Thoracic aorta (tissue), 2 donors: ENCODE results near the gene EPHA4. TPM values are rescaled to one million over a fixed set of nuclear protein-coding genes. Genes with fewer than 3 reads are reported as not detected.

Experiments used
- ATAC-seq: fragments of 150-250 bp; one replicate; pipeline ENCODE4 v1.8.0; 2017; ENCODE audit warnings: low read depth; ENCODE audit not compliant: insufficient number of reproducible peaks, low FRiP score
- DNase-seq: peaks from one replicate; pipeline ENCODE4 v3.0.0-alpha.2; 2020; ENCODE audit warnings: low spot score
- H3K27ac ChIP-seq, 2 donors: fragments of 200-600 bp; sonication (generic); 1 replicate in 1 of 2; 2 replicates in 1 of 2; pipeline ENCODE4 v1.5.1; 2016; ENCODE audit warnings: mild to moderate bottlenecking in 2 of 2, moderate library complexity in 2 of 2
- H3K27me3 ChIP-seq: fragments of 200-600 bp; sonication (generic); replicated peaks from 2 replicates; pipeline ENCODE4 v1.6.0; 2016; ENCODE audit warnings: mild to moderate bottlenecking; ENCODE audit not compliant: insufficient read depth
- H3K36me3 ChIP-seq: fragments of 200-600 bp; sonication (generic); one replicate; pipeline ENCODE4 v1.5.1; 2016
- H3K4me1 ChIP-seq, 2 donors: fragments of 200-600 bp; sonication (generic); 1 replicate in 1 of 2; 2 replicates in 1 of 2; pipeline versions ENCODE4 v1.5.1 to v1.6.0; 2016; ENCODE audit warnings: low read depth in 2 of 2, mild to moderate bottlenecking in 1 of 2; ENCODE audit not compliant: control insufficient read depth in 1 of 2
- H3K4me3 ChIP-seq: fragments of 200-600 bp; sonication (generic); 2 replicates; pipeline ENCODE4 v1.5.1; 2016; ENCODE audit warnings: mild to moderate bottlenecking
- H3K9me3 ChIP-seq: fragments of 200-600 bp; sonication (generic); 2 replicates; pipeline ENCODE4 v1.5.1; 2016
- total RNA-seq, 2 donors: library from RNA; depleted of rRNA; stranded (reverse); fragments of >200 nt; gene quantifications; one replicate each; pipeline versions ENCODE4 v1.1.0 to v1.2.3, GENCODE V29; 2016
- TF ChIP-seq, protein P1 (sequence below): fragments of 200-600 bp; sonication (generic); IDR thresholded peaks from one replicate; pipeline ENCODE4 v1.5.1; 2019; ENCODE audit warnings: antibody characterized with exemption

Gene EPHA4
- total RNA-seq, 2 donors from 2014 or later: 20.4 to 53.3 TPM

DNA sequence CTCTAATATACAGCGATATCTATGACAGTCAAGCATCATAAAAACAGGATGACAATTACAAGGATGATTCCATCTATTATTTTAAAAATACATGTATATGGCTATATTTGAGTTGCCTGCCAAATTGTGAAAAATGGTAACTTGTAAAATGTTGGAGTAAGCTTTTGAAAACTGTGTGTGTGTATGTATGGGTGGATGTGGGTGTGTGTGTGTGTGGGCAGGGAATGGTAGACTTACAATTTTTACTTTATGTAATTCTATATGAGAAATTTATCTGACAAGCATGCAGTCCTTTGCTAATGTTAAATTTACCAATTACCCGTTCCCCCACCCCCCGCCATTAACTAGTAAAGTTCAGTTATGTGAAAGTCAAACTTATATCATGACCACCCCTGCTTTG, 14.0 kb downstream of the EPHA4 start:
- no peaks in the 10 kb centered on the region for H3K36me3 ChIP-seq
- no peak overlapping the region for H3K4me3 ChIP-seq
- DNase-seq (no peak), ATAC-seq (no peak)
- H3K27ac ChIP-seq: no peak overlapping the region
- TF ChIP-seq, protein P1, sequence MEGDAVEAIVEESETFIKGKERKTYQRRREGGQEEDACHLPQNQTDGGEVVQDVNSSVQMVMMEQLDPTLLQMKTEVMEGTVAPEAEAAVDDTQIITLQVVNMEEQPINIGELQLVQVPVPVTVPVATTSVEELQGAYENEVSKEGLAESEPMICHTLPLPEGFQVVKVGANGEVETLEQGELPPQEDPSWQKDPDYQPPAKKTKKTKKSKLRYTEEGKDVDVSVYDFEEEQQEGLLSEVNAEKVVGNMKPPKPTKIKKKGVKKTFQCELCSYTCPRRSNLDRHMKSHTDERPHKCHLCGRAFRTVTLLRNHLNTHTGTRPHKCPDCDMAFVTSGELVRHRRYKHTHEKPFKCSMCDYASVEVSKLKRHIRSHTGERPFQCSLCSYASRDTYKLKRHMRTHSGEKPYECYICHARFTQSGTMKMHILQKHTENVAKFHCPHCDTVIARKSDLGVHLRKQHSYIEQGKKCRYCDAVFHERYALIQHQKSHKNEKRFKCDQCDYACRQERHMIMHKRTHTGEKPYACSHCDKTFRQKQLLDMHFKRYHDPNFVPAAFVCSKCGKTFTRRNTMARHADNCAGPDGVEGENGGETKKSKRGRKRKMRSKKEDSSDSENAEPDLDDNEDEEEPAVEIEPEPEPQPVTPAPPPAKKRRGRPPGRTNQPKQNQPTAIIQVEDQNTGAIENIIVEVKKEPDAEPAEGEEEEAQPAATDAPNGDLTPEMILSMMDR: no peak
- H3K4me1 ChIP-seq: peaks cover 14 to 22% of the 10 kb centered on the region in 2 donors
- H3K27me3 ChIP-seq: no peaks in the 10 kb centered on the region
- H3K9me3 ChIP-seq: no peaks in the 10 kb centered on the region

DNA sequence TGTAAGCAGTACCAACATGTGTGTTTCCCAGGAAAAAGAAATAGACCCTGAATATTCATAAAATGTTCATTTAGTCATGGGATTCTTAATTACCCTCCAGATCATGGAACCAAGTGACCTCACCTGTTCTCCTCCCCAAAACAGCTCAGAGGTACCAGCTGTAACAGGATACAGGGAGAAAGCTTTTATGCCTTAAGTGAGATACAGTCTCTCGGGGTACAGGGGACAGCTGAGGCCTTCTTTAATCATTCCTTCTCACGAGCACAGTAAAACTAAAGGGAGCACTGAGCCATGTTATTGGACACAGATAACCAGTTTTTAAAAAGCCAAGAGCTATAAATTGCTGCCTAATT, 16.6 kb downstream of the EPHA4 start:
- Histone ChIP-seq H3K27ac (peak overlapping the region in 1 of 2 donors; percentile 45), H3K9me3 (no peaks in the 10 kb centered on the region), H3K4me3 (peak overlapping the region; percentile 9), H3K27me3 (no peaks in the 10 kb centered on the region), H3K4me1 (peaks cover 14 to 22% of the 10 kb centered on the region in 2 donors), H3K36me3 (no peaks in the 10 kb centered on the region)
- ATAC-seq (no peak), DNase-seq (no peak)
- TF ChIP-seq, protein P1: no peak

DNA sequence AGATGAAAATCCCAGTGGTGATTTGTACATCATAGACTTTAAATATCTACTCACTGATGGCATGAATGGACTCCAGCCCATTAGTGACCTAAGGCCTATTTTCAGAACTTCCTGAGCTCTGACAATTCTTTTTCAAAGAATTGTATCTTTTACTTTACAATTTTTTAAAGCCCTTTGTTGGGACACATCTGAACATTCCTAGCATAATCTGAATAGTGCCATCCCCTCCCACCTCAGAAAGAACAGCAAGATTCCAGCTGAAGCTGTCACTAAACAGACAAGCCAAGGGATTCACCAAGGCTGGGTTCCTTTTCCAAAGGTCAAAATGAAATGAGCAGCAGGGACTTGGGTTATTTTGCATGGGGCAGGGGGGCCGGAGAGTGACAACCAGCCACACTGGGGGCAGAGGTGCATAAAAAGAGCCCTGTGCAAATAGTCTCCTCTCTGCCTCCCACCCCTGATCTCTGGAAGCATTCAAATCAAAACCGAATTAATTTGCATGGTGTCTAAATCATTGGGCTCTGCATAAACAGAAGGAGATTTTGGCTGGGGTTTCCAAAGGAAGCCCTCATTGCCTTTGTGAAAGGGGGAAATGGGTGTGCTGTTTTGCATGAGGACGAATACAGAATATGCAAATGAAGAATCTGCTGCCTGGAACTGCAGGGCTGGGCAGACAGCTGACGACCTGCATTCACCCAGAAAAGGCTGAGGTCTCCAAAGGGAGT, 17.2 kb downstream of the EPHA4 start:
- DNase-seq: no peak
- peaks cover 14 to 22% of the 10 kb centered on the region in 2 donors for H3K4me1 ChIP-seq
- no peaks in the 10 kb centered on the region for H3K9me3 ChIP-seq
- no peaks in the 10 kb centered on the region for H3K27me3 ChIP-seq
- no peaks in the 10 kb centered on the region for H3K36me3 ChIP-seq
- ATAC-seq: no peak
- peak overlapping the region in 1 of 2 donors; percentile 45 for H3K27ac ChIP-seq
- H3K4me3 ChIP-seq: peak overlapping the region; percentile 9
- TF ChIP-seq, protein P1: no peak

DNA sequence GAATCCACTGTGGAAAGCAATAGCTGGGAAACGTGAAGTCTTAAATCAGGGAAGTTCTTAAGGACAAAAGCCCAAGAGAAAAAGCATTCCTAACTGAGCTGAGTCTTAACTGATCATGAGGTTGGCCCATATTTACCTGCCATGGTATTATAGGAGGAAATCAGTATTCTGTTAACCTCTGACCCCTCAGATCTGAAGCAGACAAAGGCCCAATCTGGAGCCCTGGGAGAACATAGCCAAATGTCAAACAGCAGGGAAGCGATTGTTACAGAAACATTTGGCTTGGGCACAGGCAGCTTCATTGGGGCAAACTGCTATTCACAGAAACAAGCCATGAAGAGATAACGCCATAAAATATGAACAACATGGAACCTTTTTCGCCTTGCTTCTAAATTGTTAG, 18.8 kb downstream of the EPHA4 start:
- Histone ChIP-seq H3K4me3 (no peak overlapping the region), H3K4me1 (peaks cover 14 to 20% of the 10 kb centered on the region in 2 donors), H3K36me3 (no peaks in the 10 kb centered on the region), H3K9me3 (no peaks in the 10 kb centered on the region), H3K27ac (no peak overlapping the region), H3K27me3 (no peaks in the 10 kb centered on the region)
- ATAC-seq (no peak), DNase-seq (no peak)
- TF ChIP-seq, protein P1: no peak

DNA sequence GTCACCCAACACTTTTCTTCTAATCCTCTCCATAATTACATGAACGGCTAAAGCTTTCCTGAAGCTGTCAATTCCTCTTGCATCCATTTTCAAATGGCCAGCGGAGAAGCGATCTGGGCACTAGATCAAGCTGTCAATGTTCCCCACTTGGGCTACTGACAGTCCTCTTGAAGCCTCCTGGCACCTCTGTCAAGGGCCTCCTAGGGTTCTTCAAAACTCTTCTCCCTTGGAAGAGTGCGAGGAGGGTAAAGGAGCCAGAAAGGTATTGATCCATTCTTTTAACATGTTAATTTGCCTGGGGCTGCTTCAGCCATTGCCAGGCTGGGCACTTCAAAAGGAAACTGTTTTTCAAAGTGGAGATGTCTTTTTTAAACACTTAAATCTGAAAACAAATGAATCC, 19.8 kb downstream of the EPHA4 start:
- Histone ChIP-seq H3K4me3 (no peak overlapping the region), H3K36me3 (no peaks in the 10 kb centered on the region), H3K27me3 (no peaks in the 10 kb centered on the region), H3K27ac (no peak overlapping the region), H3K4me1 (peaks cover 14 to 18% of the 10 kb centered on the region in 2 donors), H3K9me3 (no peaks in the 10 kb centered on the region)
- TF ChIP-seq, protein P1: no peak
- ATAC-seq: no peak
- DNase-seq: no peak
